HG03571 (cell line): ENCODE data around the gene PARD3.
"Not testable (repeated sequence)": the region's sequence is repeated elsewhere in the genome, so short reads cannot be mapped to it uniquely, and the experiment has no call there.

Experiments used
- ATAC-seq: cut with Tn5 transposase; IDR thresholded peaks from one replicate; pipeline ENCODE4 v1.9.1; 2021; ENCODE audit not compliant: unreplicated experiment

PARD3 gene

DNA sequence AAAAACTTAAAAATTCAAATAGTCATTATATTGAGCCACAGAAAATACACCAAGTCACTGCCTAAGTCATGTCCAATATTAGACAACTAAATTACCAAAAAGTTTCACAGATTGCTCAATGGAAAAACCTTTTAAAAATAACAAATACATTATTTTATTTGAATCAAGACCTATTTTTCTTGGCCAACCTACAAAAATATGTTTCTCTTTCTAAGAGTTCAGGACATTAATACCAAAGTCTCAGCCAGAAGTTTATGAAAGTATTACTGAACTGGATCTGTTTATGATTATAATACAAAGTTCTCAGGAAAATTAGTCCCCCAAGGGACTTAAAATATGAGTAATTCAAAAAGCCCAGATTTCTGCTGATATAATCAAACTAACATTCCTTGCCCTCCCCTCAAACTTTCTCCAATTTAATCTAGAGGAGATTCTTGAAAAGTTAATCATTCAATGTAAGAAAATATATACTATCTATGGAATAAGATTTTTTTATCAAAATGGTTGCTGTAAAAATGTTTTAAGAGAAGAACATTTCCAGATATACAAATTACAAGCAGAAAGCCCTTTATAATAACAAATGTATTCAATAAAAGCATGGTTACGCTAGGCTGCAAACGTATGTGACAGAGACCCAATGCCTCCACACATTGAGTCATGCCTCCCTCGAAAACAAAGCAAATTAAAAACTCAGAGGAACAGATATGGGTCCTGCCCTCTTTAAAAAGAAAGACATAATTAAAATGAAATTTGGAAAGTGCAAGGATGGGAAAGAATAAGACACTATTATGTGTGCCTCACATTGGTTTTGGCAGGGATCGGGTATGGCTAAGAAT is 381.6 kb downstream of the PARD3 start:
- no peak for ATAC-seq

DNA sequence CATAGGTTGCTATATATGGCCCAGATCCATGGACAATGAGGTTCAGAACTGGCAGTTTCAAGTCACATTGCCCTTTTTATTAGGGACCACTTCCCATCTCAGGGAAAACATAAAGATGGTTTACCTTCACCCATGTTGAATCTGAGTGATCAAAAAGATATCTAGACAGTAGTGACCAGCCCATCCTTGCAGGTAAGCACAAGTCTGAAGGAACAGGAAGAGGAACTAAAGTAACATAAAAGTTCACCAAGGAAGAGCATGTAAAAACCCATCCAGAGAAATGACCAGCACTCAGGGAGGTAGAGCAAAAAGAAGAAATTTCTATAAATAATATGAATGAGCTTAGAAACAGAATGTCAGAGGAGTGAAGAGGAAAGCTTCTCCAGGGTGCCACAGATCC is 382.5 kb downstream of the PARD3 start:
- ATAC-seq, result no peak

DNA sequence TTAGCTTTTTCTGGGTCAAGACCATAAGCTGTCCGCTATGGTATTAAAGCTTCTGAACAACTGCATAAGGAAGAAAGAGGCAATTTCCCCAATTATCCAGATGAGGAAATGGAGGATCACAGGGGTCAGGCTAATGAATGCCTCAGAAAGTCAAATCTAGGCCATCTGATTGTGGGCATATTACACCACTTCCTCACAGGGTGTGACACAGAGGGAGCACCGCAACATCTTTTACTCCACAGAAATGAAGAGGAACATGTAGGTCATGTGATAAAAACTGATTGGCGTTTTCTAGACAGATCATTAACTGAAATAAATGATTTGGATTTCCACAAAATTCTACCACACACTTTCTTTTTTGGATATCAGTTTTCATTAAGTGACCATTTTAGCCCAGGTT is 384.4 kb downstream of the PARD3 start:
- ATAC-seq, result no peak

DNA sequence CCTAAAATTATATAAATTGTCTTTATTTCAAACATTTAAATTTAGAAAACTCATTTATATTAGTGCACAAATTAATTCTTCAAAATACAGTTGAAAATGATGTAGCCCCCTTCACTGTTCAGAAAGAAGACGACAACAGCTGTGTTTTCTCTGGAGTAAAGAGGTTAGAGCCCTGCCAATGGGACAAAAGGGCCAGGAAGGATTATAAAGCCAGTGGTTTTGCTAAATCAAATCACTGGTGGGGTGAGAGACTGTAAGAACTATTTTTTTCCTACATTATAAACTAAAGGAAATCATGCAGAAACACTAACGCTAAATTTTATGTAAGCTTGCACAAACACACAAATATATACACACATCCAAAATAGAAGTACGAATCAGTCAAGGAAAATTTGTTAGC is 386.6 kb downstream of the PARD3 start:
- ATAC-seq, result no peak

DNA sequence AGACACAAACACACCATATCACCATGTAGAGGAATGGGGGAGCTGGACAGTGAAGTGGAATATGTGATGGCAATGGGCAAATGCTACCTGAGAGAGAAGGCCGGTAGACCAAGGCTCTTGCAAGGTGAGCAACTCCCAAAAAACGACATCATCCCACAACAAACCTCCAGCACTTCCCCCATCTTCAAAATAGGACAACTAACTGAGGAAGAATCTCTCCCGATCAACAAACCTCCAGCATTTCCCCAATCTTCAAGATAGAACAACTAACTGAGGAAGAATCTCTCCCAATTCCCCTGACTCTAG is 387.2 kb downstream of the PARD3 start:
- ATAC-seq, result no peak

DNA sequence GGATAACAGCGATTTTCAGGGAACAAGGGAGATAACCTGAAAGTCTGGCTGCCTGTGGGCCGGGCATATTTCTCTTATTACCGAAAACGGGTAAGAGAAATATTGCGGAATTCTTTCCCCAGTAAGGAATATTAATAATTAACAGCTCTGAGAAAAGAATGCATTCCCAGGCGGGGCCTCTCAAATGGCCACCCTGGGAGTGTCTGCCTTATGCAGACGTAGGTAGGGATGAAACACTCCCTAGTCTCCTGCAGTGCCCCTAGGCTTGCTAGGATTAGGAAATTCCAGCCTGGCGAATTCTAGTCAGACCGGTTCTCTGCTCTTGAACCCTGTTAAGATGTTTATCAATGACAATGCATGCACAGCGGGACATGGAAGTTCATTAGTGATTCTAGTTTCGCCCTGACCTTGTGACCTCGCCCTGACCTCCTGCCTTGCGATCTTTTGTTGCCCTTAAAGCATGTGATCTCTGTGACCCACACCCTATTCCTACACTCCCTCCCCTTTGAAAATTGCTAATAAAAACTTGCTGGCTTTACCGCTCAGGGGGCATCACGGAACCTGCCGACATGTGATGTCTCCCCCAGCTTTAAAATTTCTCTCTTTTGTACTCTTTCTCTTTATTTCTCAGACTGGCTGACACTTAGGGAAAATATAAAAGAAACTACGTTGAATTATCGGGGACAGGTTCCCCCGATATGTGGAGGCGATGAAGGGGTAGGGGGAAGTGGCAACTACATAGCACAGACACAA is 387.8 kb downstream of the PARD3 start:
- ATAC-seq, result not testable (repeated sequence)

DNA sequence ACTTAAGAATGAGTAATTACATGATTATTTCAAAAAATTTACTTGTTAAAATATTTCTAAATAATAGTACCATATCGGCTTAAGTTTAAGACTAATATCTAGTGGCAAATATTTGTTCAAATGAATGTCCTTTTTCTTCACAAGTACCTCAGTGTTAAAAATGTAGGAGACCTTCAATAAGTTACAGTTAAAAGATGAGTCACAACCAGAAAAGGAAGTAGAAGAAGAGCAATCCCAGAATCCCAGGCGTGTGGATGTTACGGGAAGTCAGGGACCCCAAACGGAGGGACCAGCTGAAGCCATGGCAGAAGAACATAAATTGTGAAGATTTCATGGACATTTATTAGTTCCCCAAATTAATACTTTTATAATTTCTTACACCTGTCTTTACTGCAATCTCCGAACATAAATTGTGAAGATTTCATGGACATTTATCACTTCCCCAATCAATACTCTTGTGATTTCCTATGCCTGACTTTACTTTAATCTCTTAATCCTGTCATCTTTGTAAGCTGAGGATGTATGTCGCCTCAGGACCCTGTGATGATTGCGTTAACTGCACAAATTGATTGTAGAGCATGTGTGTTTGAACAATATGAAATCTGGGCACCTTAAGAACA is 388.4 kb downstream of the PARD3 start:
- ATAC-seq, result not testable (repeated sequence)

DNA sequence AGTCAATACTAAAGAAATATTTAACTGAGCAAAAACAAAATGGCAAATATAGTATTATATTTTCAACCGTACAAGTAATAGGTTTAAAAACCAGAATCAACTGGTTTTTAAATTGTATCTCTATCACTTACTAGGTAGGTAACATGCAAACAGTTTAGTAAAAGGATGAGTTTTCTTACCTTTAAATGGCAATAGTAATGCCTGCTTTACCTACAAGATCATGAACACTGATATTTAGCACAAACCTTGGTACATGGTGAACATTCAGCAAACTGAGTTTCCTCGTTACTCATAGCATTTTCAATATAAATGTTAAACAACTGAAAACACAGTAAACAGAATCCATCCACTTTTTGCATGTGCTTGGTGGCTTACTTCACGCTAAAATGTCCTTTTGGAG is 389.1 kb downstream of the PARD3 start:
- no peak for ATAC-seq

DNA sequence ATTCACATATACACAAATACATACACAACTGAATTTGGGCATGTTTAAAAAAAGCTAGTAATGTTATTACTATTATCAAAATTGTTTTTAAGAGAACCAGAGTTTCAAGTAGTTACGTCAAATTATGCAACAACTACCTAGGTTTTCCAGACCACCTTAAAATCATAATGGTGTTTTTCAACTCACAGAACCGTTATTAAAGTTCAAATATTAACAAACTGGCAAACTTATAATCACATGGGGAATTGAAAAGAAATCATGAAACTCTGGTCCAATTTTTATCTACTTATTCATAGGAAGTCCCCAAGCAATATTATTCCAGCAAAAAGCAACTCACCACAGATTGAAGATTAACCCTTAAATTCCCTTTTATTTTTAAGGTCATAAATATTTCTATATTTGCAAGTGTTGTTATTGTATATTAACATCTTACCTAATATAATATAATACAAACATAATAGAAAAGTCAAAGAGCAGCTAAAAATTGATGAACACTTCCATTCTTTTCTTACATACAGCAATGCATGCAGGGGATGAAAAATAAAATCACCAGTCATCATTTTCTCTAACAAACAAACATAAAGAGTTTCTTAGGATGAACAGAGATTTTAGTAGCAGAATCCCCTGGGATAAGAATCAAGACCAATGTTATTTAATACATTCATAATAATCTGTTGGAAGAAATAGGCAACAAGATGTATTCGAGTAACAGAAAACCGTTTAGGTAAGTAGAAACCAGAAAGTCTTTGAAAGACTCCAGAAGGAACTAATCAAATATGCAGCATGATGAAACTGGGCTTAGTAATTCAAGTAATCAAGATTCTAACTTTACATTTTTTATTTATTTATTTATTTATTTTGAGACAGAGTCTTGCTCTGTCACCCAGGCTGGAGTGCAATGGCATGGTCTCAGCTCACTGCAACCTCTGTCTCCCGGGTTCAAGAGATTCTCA is 391.1 kb downstream of the PARD3 start:
- no peak for ATAC-seq

DNA sequence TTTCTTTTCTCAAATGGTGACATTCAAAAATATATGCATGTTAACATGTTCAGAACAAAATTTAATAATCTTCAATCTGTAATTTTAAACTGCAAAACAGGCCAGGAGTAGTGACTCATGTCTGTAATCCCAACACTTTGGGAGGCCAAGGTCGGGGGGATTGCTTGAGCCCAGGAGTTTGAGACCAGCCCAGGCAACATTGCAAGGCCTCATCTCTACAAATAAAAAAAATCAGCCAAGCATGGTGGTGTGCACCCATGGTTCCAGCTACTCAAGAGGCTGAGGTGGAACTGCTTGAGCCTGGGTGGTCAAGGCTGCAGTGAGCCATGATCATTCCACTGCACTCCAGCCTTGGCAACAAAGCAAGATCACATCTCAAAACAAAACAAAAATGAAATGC is 394.3 kb downstream of the PARD3 start:
- ATAC-seq, result no peak

DNA sequence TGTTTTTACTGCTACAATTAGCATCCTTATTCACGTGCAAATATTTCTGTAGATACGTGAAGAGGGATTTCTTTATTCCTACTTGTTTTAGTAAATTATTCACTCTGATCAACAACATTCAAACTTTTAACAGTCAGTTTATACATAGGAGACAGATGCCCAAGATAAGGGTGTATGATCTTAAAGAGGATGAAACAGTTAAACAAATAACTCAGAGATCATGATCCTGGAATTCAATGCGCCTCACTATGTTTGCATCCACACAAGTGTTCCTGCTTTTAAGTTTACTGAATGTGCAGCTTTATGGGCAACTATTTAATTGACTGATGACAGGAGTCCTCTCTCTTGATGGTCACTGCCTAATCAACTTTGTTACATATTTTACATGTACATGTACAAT is 394.8 kb downstream of the PARD3 start:
- ATAC-seq, result no peak

DNA sequence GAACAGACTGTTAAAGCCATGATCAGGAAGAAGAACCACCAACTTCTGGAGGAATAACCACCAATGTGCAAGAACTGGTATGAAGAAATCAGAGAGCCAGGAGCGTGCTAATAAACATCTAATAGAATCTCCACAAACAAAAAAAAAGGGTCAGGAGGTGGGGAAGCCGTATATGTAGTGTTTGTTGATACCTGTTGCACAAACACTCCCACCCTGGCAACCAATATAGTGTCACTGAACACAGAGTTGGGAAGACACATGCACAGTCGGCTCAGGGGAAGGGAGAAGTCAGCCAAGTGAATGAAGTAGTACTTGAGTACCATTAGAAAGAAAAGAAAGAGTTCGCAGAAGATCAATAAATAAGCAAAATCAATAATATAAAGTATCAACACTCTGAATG is 400.1 kb downstream of the PARD3 start:
- ATAC-seq, result no peak

DNA sequence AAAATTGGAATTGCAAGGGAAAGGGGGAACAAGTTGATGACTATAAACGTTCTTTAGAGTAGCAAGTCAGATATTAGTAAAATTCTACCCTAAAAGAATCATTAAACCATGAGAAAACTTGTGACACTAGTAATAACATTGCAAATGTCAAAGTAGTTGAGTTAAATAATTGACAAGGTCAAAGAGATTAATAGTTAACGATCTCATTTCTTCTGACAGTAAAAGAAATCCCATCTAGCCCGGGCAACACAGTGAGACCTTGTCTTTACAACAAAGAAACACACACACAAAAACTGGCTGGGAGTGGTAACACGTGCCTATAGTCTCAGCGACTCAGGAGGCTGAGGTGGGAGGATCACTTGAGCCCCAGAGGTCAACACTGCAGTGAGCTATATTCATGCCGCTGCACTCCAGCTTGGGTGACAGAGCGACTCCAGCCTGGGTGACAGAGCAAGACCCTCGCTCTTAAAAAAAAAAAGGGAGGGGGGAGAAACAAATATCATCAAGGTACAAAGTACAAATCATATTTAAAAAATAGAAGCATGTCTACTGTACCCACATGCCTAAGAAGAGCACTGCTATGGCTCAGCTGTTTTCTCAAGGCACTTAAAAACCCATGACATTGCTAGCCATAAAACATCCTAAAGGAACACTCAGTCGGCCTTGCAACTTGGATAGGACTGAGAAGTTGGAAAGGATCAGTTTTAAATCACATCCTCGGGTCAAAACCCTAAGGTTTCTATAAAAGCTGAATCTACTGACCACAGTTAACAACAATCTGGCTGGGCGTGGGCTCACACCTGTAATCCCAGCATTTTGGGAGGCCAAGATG is 401.1 kb downstream of the PARD3 start:
- ATAC-seq, result no peak

DNA sequence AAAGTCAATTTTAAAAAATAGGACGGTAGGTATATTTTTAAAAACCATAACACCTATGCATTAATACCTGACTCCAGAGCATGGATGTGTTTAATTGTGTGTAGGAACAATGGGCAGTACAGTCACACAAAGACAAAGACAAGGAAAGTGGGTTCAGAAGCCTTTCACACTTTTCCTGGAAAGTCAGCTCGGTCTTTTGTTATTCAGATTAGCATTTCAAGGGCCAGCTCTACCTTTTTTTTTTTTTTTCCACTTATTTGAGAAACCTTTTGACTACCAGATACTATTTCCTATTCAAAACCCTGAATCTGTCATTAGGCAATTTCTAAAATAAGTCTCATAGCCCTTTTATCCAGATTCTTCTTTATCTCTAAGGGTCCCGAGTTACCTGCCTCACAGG is 401.9 kb downstream of the PARD3 start:
- no peak for ATAC-seq

DNA sequence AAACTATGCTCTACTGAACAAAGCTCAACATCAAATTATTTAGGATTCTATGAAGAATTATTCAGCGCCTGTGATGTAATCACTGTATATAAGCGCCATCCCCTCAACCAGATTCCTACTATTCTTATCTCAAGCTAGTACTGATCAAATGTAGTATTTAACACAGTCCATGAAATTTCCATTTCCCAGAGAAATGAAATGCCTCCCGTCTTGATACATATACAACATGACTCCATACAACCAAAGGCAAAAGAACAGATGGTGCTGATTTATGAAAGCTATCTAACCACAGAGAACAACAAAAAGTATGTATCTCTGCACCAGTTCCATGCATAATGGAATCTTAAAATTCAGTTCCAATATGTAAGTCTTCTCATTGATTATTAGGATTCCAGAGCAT is 406.1 kb downstream of the PARD3 start:
- ATAC-seq, result no peak

DNA sequence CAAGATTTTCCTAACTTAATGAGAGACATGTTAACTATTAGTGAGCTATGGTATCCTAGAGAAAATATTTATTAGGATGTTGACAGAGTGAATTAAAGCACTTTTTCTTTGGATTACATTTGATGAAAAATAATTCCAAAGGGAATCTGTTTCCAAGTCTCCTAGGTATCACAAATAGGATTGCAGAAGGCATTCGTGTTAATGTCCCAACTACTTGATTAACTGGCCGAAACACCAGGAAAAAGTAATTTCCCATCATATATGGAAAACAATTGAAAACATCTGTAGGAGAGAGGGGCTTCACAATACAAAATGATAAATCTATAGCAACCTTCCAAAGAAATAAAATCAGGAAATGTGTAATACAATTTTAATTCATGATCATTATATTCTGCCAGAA is 406.7 kb downstream of the PARD3 start:
- ATAC-seq, result no peak

DNA sequence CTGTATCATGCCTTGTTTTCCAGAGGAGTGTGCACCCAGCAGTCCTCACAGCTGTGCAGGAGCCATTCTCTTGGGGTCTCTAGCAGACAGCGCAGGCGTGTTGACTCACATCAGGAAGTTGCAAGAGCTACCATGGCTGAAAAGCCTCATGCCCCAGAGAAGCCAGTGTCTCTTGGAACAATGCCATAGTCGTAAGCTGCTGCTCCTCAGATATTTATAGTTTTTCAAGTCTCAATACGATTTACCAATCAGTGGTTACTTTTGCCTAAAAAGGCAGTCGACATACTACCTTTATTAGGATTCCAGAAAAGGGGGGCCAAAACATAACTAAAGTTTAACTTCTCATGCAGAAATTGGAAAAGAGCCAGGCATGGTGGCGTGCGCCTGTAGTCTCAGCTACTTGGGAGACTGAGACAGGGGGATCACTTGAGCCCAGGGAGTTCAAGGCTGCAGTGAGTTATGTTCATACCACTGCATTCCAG is 407.7 kb downstream of the PARD3 start:
- ATAC-seq, result no peak

DNA sequence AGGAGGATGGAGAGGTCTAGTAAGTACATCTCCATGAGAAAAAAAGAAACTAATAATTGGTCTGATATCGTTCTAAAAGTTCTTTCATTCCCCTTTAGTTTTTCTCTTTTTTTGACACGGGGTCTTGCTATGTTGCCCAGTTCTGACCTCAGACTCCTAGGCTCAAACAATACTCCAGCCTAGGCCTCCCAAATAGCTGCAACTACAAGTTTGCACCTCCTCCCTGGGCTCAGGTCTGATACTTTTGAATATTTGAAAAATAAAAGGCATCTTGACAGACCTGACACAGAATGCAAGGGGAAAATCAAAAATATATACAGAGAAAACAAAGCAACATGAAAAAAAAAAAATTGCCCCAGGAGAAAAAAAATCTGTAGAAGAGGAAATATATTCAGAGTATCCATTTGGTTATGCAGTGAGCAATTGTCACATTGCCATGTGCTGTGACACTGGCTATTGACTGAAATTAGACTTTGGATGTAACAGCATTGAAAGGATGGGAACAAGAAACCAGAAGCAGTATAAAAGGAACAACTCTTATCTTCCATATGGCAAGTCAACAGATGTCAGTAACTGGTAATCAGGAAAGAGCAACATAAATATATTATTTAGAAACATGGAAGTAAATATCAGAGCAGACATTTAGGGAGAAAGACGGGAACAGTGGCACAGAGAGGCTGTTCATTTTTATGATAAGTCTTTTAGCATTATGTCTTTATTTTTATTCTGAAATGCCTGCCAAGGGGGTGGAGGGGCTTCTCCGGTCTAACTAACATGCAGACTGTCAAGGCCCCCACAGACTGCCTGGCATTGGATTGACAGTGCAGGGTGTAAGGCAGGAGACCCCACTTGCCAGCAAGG is 408.4 kb downstream of the PARD3 start:
- ATAC-seq, result no peak
